Astrocyte (in vitro differentiated cells and primary cell): ENCODE data around the gene CCSER1.

ENCODE experiments used
- EZH2 ChIP-seq: IDR thresholded peaks from 2 replicates; pipeline ENCODE4 v1.6.1; 2012; ENCODE audit warnings: mild to moderate bottlenecking, low read length, inconsistent platforms; ENCODE audit not compliant: insufficient read depth
- TF ChIP-seq, protein P1 (sequence below): IDR thresholded peaks from 2 replicates; pipeline ENCODE4 v1.5.1; 2011; ENCODE audit warnings: low read depth, mild to moderate bottlenecking, inconsistent platforms, low read length, moderate library complexity; ENCODE audit not compliant: insufficient read depth

GRCh38 chr4:90689739-90690138 is 562.5 kb downstream of the CCSER1 start:
- TF ChIP-seq, protein P1, sequence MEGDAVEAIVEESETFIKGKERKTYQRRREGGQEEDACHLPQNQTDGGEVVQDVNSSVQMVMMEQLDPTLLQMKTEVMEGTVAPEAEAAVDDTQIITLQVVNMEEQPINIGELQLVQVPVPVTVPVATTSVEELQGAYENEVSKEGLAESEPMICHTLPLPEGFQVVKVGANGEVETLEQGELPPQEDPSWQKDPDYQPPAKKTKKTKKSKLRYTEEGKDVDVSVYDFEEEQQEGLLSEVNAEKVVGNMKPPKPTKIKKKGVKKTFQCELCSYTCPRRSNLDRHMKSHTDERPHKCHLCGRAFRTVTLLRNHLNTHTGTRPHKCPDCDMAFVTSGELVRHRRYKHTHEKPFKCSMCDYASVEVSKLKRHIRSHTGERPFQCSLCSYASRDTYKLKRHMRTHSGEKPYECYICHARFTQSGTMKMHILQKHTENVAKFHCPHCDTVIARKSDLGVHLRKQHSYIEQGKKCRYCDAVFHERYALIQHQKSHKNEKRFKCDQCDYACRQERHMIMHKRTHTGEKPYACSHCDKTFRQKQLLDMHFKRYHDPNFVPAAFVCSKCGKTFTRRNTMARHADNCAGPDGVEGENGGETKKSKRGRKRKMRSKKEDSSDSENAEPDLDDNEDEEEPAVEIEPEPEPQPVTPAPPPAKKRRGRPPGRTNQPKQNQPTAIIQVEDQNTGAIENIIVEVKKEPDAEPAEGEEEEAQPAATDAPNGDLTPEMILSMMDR = no peak
- TF ChIP-seq EZH2 = no peak
